ENCODE measurements around the gene RSAD2. TPM values are rescaled to one million over a fixed set of nuclear protein-coding genes. Genes with fewer than 3 reads are reported as not detected.

RSAD2 gene
- total RNA-seq, 4 donors from 2014 or later, result 0.30 to 7.6 (median 4.7) TPM

GRCh38 chr2:6864231-6864754 is 13.3 kb upstream of the RSAD2 start:
- TF ChIP-seq EP300 (IDR thresholded peaks at IDR 0.05) (no peak), POLR2A (IDR thresholded peaks at IDR 0.05) (no peak), CTCF (IDR thresholded peaks at IDR 0.05) (no peak)
- Histone ChIP-seq H3K4me3 (peak overlapping the region in 2 of 4 donors; percentile 47 to 84), H3K9me3 (peaks cover 0 to 4% (median 0%) of the 10 kb centered on the region in 4 donors), H3K36me3 (peaks cover 0 to 27% (median 0%) of the 10 kb centered on the region in 3 donors), H3K4me1 (peaks cover 0 to 18% (median 5%) of the 10 kb centered on the region in 4 donors), H3K27me3 (no peaks in the 10 kb centered on the region), H3K27ac (no peak overlapping the region)
- no peak for DNase-seq (ENCODE audit: low spot score in 2 of 2)
- 74 to 78% methylated on average over 8 of the region's 8 CpGs for WGBS, 2 donors

- peaks cover 0 to 20% (median 0%) of the 10 kb centered on the region in 3 donors for H3K36me3 ChIP-seq
- no peaks in the 10 kb centered on the region for H3K9me3 ChIP-seq
- H3K27me3 ChIP-seq, result no peaks in the 10 kb centered on the region
- peaks cover 0 to 18% (median 5%) of the 10 kb centered on the region in 4 donors for H3K4me1 ChIP-seq
- peak overlapping the region; percentile 47 to 84 (median 78) for H3K4me3 ChIP-seq
- peak overlapping the region in 3 of 4 donors; percentile 19 to 85 (median 77) for H3K27ac ChIP-seq
- 7 to 28% methylated on average over 7 to 10 of the region's 37 CpGs for WGBS, 2 donors
- TF ChIP-seq EP300 (IDR thresholded peaks at IDR 0.05) (no peak), CTCF (IDR thresholded peaks at IDR 0.05) (no peak), POLR2A (IDR thresholded peaks at IDR 0.05) (no peak)
- no peak for DNase-seq (ENCODE audit: low spot score in 2 of 2)
Measured at GRCh38 chr2:6864923-6865345, 12.6 kb upstream of the RSAD2 start.

GRCh38 chr2:6865346-6866274 is 12.0 kb upstream of the RSAD2 start, which contains the start of gene CMPK2:
Gene CMPK2, minus strand, starts transcription at chr2:6865907. Its CDS starts 211 bp downstream, at chr2:6865696.
- Histone ChIP-seq H3K27me3 (no peaks in the 10 kb centered on the region), H3K4me1 (peaks cover 0 to 18% (median 5%) of the 10 kb centered on the region in 4 donors), H3K27ac (peak within 1 kb of the TSS; percentile 39 to 85 (median 81)), H3K36me3 (peaks cover 0 to 14% (median 0%) of the 10 kb centered on the region in 3 donors), H3K9me3 (no peaks in the 10 kb centered on the region), H3K4me3 (peak within 1 kb of the TSS; percentile 47 to 84 (median 78))
- 0 to 1% methylated on average over 32 to 52 of the region's 115 CpGs for WGBS, 2 donors
- peak in 1 of 2 donors; percentile 17 for DNase-seq (ENCODE audit: low spot score in 2 of 2)
- TF ChIP-seq CTCF (IDR thresholded peaks at IDR 0.05) (peak in 3 of 5 experiments; percentile 6 to 31 (median 15)), EP300 (IDR thresholded peaks at IDR 0.05) (peak in 1 of 2 donors; percentile 14), POLR2A (IDR thresholded peaks at IDR 0.05) (no peak)

- TF ChIP-seq CTCF (IDR thresholded peaks at IDR 0.05) (peak in 2 of 5 experiments; percentile 25 to 36), POLR2A (IDR thresholded peaks at IDR 0.05) (no peak)
- WGBS, 2 donors, result 18 to 21% methylated on average over 9 of the region's 9 CpGs
- Histone ChIP-seq H3K4me3 (peak overlapping the region; percentile 47 to 84 (median 78)), H3K9me3 (no peaks in the 10 kb centered on the region), H3K27ac (peak overlapping the region in 3 of 4 donors; percentile 77 to 85 (median 85)), H3K27me3 (no peaks in the 10 kb centered on the region), H3K4me1 (peaks cover 0 to 18% (median 5%) of the 10 kb centered on the region in 4 donors), H3K36me3 (peaks cover 0 to 7% (median 0%) of the 10 kb centered on the region in 3 donors)
- no peak for DNase-seq (ENCODE audit: low spot score in 2 of 2)
Measured at GRCh38 chr2:6866275-6866671, 11.3 kb upstream of the RSAD2 start.
